H1 (cell line): ENCODE measurements around the gene CTCF. TPM values are rescaled to one million over a fixed set of nuclear protein-coding genes. Genes with fewer than 3 reads are reported as not detected.

Experiments used
- JUN ChIP-seq: IDR thresholded peaks from 2 replicates; pipeline ENCODE4 v1.6.1; 2011; ENCODE audit warnings: low read depth, mild to moderate bottlenecking, improper control_type of control experiment, low read length
- PHF8 ChIP-seq: fragments of 200-600 bp; sonication (generic); conservative IDR thresholded peaks from 2 replicates; pipeline ENCODE4 v1.7.1; 2012; ENCODE audit warnings: low read depth, mild to moderate bottlenecking, inconsistent platforms, low read length, moderate library complexity
- YY1 ChIP-seq: IDR thresholded peaks from 2 replicates; pipeline ENCODE4 v1.6.1; 2011; ENCODE audit warnings: low read depth, mild to moderate bottlenecking, low read length
- polyA plus RNA-seq, 7 experiments: library from polyadenylated mRNA; depleted of rRNA in 3 of 7; stranded (reverse) in 5 of 7; unstranded in 2 of 7; fragments of >200 nt in 5 of 7; fragments of 200-250 nt in 2 of 7; gene quantifications; 1 replicate in 5 of 7; 2 replicates in 1 of 7; 4 replicates in 1 of 7; pipeline versions ENCODE4 v1.2.1 to v1.2.3, GENCODE V29; 2011 to 2013; ENCODE audit warnings: missing spikeins in 2 of 7, mixed read lengths in 2 of 7
- total RNA-seq: library from RNA; stranded (reverse); fragmentation: NEBNext Ultra II Directional; extraction: Animal tissue kit (Norgen Biotek cat#: 25700); gene quantifications from 2 replicates; pipeline ENCODE4 v1.2.1, GENCODE V29; 2021
- TF ChIP-seq, protein P1 (sequence below): fragments of 300-600 bp; sonication (generic); IDR thresholded peaks from 2 replicates; pipeline ENCODE4 v1.7.1; 2012; ENCODE audit warnings: low read length, moderate library complexity, mild to moderate bottlenecking, inconsistent platforms; ENCODE audit not compliant: insufficient replicate concordance

Gene CTCF
- total and polyA plus RNA-seq, 2 of the 8 experiments (the other 6 are each of a cell fraction or from before 2014, with no cell fraction given): 32.4 to 66.0 TPM

DNA sequence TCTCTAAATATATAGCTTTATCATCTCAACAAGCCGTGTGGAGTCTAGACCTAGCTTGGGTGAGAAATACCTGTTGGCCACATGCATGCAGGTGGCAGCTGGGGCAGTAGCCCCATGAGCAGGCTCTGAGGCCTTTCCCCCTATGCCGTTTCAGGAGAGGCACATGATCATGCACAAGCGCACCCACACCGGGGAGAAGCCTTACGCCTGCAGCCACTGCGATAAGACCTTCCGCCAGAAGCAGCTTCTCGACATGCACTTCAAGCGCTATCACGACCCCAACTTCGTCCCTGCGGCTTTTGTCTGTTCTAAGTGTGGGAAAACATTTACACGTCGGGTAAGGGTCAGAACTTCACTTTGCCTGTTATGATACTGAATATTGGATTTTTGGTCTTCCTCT, 65.9 kb downstream of the CTCF start (continued):
- TF ChIP-seq, protein P1, sequence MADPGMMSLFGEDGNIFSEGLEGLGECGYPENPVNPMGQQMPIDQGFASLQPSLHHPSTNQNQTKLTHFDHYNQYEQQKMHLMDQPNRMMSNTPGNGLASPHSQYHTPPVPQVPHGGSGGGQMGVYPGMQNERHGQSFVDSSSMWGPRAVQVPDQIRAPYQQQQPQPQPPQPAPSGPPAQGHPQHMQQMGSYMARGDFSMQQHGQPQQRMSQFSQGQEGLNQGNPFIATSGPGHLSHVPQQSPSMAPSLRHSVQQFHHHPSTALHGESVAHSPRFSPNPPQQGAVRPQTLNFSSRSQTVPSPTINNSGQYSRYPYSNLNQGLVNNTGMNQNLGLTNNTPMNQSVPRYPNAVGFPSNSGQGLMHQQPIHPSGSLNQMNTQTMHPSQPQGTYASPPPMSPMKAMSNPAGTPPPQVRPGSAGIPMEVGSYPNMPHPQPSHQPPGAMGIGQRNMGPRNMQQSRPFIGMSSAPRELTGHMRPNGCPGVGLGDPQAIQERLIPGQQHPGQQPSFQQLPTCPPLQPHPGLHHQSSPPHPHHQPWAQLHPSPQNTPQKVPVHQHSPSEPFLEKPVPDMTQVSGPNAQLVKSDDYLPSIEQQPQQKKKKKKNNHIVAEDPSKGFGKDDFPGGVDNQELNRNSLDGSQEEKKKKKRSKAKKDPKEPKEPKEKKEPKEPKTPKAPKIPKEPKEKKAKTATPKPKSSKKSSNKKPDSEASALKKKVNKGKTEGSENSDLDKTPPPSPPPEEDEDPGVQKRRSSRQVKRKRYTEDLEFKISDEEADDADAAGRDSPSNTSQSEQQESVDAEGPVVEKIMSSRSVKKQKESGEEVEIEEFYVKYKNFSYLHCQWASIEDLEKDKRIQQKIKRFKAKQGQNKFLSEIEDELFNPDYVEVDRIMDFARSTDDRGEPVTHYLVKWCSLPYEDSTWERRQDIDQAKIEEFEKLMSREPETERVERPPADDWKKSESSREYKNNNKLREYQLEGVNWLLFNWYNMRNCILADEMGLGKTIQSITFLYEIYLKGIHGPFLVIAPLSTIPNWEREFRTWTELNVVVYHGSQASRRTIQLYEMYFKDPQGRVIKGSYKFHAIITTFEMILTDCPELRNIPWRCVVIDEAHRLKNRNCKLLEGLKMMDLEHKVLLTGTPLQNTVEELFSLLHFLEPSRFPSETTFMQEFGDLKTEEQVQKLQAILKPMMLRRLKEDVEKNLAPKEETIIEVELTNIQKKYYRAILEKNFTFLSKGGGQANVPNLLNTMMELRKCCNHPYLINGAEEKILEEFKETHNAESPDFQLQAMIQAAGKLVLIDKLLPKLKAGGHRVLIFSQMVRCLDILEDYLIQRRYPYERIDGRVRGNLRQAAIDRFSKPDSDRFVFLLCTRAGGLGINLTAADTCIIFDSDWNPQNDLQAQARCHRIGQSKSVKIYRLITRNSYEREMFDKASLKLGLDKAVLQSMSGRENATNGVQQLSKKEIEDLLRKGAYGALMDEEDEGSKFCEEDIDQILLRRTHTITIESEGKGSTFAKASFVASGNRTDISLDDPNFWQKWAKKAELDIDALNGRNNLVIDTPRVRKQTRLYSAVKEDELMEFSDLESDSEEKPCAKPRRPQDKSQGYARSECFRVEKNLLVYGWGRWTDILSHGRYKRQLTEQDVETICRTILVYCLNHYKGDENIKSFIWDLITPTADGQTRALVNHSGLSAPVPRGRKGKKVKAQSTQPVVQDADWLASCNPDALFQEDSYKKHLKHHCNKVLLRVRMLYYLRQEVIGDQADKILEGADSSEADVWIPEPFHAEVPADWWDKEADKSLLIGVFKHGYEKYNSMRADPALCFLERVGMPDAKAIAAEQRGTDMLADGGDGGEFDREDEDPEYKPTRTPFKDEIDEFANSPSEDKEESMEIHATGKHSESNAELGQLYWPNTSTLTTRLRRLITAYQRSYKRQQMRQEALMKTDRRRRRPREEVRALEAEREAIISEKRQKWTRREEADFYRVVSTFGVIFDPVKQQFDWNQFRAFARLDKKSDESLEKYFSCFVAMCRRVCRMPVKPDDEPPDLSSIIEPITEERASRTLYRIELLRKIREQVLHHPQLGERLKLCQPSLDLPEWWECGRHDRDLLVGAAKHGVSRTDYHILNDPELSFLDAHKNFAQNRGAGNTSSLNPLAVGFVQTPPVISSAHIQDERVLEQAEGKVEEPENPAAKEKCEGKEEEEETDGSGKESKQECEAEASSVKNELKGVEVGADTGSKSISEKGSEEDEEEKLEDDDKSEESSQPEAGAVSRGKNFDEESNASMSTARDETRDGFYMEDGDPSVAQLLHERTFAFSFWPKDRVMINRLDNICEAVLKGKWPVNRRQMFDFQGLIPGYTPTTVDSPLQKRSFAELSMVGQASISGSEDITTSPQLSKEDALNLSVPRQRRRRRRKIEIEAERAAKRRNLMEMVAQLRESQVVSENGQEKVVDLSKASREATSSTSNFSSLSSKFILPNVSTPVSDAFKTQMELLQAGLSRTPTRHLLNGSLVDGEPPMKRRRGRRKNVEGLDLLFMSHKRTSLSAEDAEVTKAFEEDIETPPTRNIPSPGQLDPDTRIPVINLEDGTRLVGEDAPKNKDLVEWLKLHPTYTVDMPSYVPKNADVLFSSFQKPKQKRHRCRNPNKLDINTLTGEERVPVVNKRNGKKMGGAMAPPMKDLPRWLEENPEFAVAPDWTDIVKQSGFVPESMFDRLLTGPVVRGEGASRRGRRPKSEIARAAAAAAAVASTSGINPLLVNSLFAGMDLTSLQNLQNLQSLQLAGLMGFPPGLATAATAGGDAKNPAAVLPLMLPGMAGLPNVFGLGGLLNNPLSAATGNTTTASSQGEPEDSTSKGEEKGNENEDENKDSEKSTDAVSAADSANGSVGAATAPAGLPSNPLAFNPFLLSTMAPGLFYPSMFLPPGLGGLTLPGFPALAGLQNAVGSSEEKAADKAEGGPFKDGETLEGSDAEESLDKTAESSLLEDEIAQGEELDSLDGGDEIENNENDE: no peak
- TF ChIP-seq YY1 (no peak), PHF8 (no peak), JUN (no peak)
